SK-N-SH treated with all-trans-retinoic acid at 6 μM for 48 hours (cell line): ENCODE measurements around the gene ZNF212.

Source experiments
- BACH2 ChIP-seq: fragments of 250-450 bp; sonication (Bioruptor Pico); IDR thresholded peaks from 2 replicates; pipeline ENCODE4 v1.9.0; 2021; ENCODE audit warnings: mild to moderate bottlenecking, borderline replicate concordance
- CREB5 ChIP-seq: fragments of 250-450 bp; sonication (Bioruptor Pico); IDR thresholded peaks from 2 replicates; pipeline ENCODE4 v1.5.1; 2020; ENCODE audit warnings: low read depth, mild to moderate bottlenecking, moderate library complexity
- PATZ1 ChIP-seq: fragments of 250-450 bp; sonication (Bioruptor Pico); IDR thresholded peaks from 2 replicates; pipeline ENCODE4 v1.8.0; 2020; ENCODE audit warnings: mild to moderate bottlenecking, moderate library complexity, borderline replicate concordance
- POU6F1 ChIP-seq: fragments of 250-450 bp; sonication (Bioruptor Pico); IDR thresholded peaks from 2 replicates; pipeline ENCODE4 v1.8.0; 2021; ENCODE audit warnings: low read depth, mild to moderate bottlenecking, moderate library complexity, borderline replicate concordance
- PPARA ChIP-seq: fragments of 250-450 bp; sonication (Bioruptor Pico); IDR thresholded peaks from 2 replicates; pipeline ENCODE4 v1.5.0; 2020; ENCODE audit warnings: mild to moderate bottlenecking, borderline replicate concordance
- RARB ChIP-seq: fragments of 250-450 bp; sonication (Bioruptor Pico); IDR thresholded peaks from 2 replicates; pipeline ENCODE4 v1.8.0; 2021; ENCODE audit warnings: mild to moderate bottlenecking, moderate library complexity
- TSHZ2 ChIP-seq: fragments of 250-450 bp; sonication (Bioruptor Pico); IDR thresholded peaks from 2 replicates; pipeline ENCODE4 v1.5.0; 2020; ENCODE audit warnings: mild to moderate bottlenecking, moderate library complexity
- ZFP3 ChIP-seq: fragments of 250-450 bp; sonication (Bioruptor Pico); IDR thresholded peaks from 2 replicates; pipeline ENCODE4 v1.5.0; 2020; ENCODE audit warnings: mild to moderate bottlenecking, moderate library complexity
- ZFP30 ChIP-seq: fragments of 450-650 bp; formaldehyde crosslinking; IDR thresholded peaks from 2 replicates; pipeline ENCODE4 v1.5.0; 2022; ENCODE audit warnings: mild to moderate bottlenecking, moderate library complexity
- ZNF70 ChIP-seq: fragments of 450-650 bp; formaldehyde crosslinking; IDR thresholded peaks from 2 replicates; pipeline ENCODE4 v1.5.0; 2020; ENCODE audit warnings: mild to moderate bottlenecking, moderate library complexity

GRCh38 chr7:149283321-149283720 lies 43.9 kb downstream of the ZNF212 start:
- TF ChIP-seq ZNF70 (CRISPR knock-in tag) (no peak), RARB (CRISPR knock-in tag) (no peak), BACH2 (CRISPR knock-in tag) (no peak), ZFP3 (CRISPR knock-in tag) (no peak), PATZ1 (no peak), TSHZ2 (no peak), CREB5 (CRISPR knock-in tag) (no peak), PPARA (no peak), ZFP30 (CRISPR knock-in tag) (no peak), POU6F1 (no peak)
